Mesenchymal stem cell (in vitro differentiated cells and primary cell): Measurements from ENCODE around the gene C11orf68.

Source experiments
- DNase-seq: peaks from one replicate; pipeline ENCODE4 v3.0.0-alpha.2; 2013
- H2AFZ ChIP-seq: one replicate; pipeline ENCODE4 v1.6.1; 2013; ENCODE audit warnings: low read depth, mild to moderate bottlenecking, control low read depth, inconsistent platforms, low read length, moderate library complexity
- H2AK5ac ChIP-seq: 2 replicates; pipeline ENCODE4 v1.6.1; 2013; ENCODE audit warnings: low read length, moderate library complexity, mild to moderate bottlenecking, inconsistent platforms; ENCODE audit not compliant: severe bottlenecking
- H2BK120ac ChIP-seq: one replicate; pipeline ENCODE4 v1.6.1; 2013; ENCODE audit warnings: low read depth, mild to moderate bottlenecking, inconsistent platforms, low read length, moderate library complexity
- H2BK12ac ChIP-seq, 2 experiments: one replicate each; pipeline ENCODE4 v1.6.1; 2013; ENCODE audit warnings: inconsistent platforms in 2 of 2, low read length in 2 of 2, mild to moderate bottlenecking in 2 of 2, moderate library complexity in 2 of 2, control low read depth in 1 of 2
- H2BK15ac ChIP-seq: one replicate; pipeline ENCODE4 v1.6.1; 2013; ENCODE audit warnings: mild to moderate bottlenecking, low read depth, inconsistent platforms; ENCODE audit not compliant: poor library complexity, severe bottlenecking
- H2BK5ac ChIP-seq: 2 replicates; pipeline ENCODE4 v1.6.1; 2013; ENCODE audit warnings: low read depth, mild to moderate bottlenecking, low read length, control low read depth, inconsistent platforms; ENCODE audit not compliant: poor library complexity, severe bottlenecking
- H3K14ac ChIP-seq, 2 experiments: one replicate each; pipeline ENCODE4 v1.6.1; 2013; ENCODE audit warnings: inconsistent platforms in 2 of 2, low read length in 2 of 2, control low read depth in 1 of 2, mild to moderate bottlenecking in 1 of 2, moderate library complexity in 1 of 2
- H3K18ac ChIP-seq, 2 experiments: one replicate each; pipeline ENCODE4 v1.6.1; 2013; ENCODE audit warnings: inconsistent platforms in 2 of 2, low read length in 2 of 2, control low read depth in 1 of 2, low read depth in 1 of 2, mild to moderate bottlenecking in 1 of 2
- H3K23ac ChIP-seq, 2 experiments: one replicate each; pipeline ENCODE4 v1.6.1; 2013; ENCODE audit warnings: inconsistent platforms in 2 of 2, low read length in 2 of 2, mild to moderate bottlenecking in 2 of 2, moderate library complexity in 2 of 2, control low read depth in 1 of 2
- H3K27ac ChIP-seq: 2 replicates; pipeline ENCODE4 v1.5.1; 2013; ENCODE audit warnings: mild to moderate bottlenecking, moderate library complexity, low read length, control low read depth, inconsistent platforms; ENCODE audit not compliant: poor library complexity, severe bottlenecking
- H3K27me3 ChIP-seq, 2 experiments: 2 replicates each; pipeline versions ENCODE4 v1.6.1 to v1.7.0; 2013; ENCODE audit warnings: low read length in 2 of 2, mild to moderate bottlenecking in 2 of 2, moderate library complexity in 2 of 2, control low read depth in 1 of 2, inconsistent platforms in 1 of 2; ENCODE audit not compliant: control insufficient read depth in 1 of 2, insufficient read depth in 1 of 2
- H3K36me3 ChIP-seq, 2 experiments: 2 replicates each; pipeline versions ENCODE4 v1.6.1 to v1.7.0; 2013; ENCODE audit warnings: low read length in 2 of 2, control low read depth in 1 of 2, inconsistent platforms in 1 of 2, low read depth in 1 of 2, mild to moderate bottlenecking in 1 of 2; ENCODE audit not compliant: insufficient read depth in 2 of 2, control insufficient read depth in 1 of 2
- H3K4ac ChIP-seq, 2 experiments: one replicate each; pipeline ENCODE4 v1.6.1; 2013; ENCODE audit warnings: inconsistent platforms in 2 of 2, low read length in 2 of 2, mild to moderate bottlenecking in 2 of 2, moderate library complexity in 2 of 2, control low read depth in 1 of 2, low read depth in 1 of 2
- H3K4me1 ChIP-seq: 2 replicates; pipeline ENCODE4 v1.6.1; 2013; ENCODE audit warnings: low read depth, low read length, control low read depth; ENCODE audit not compliant: control insufficient read depth, insufficient read depth
- H3K4me2 ChIP-seq: 2 replicates; pipeline ENCODE4 v1.6.1; 2013; ENCODE audit warnings: low read length, mild to moderate bottlenecking, inconsistent platforms; ENCODE audit not compliant: poor library complexity, severe bottlenecking
- H3K4me3 ChIP-seq, 2 experiments: 2 replicates each; pipeline versions ENCODE4 v1.5.1 to v1.7.0; 2013; ENCODE audit warnings: low read length in 2 of 2, mild to moderate bottlenecking in 2 of 2, control low read depth in 1 of 2, low read depth in 1 of 2; ENCODE audit not compliant: insufficient read depth in 1 of 2
- H3K79me1 ChIP-seq: replicated peaks from 2 replicates; pipeline ENCODE4 v1.6.1; 2013; ENCODE audit warnings: mild to moderate bottlenecking, control low read depth, low read length, inconsistent platforms; ENCODE audit not compliant: poor library complexity, severe bottlenecking
- H3K9ac ChIP-seq: 2 replicates; pipeline ENCODE4 v1.7.0; 2013; ENCODE audit warnings: mild to moderate bottlenecking, low read length, moderate library complexity
- H3K9me3 ChIP-seq: 2 replicates; pipeline ENCODE4 v1.7.0; 2013; ENCODE audit warnings: mild to moderate bottlenecking, low read length; ENCODE audit not compliant: control insufficient read depth
- H4K8ac ChIP-seq: one replicate; pipeline ENCODE4 v1.6.1; 2013; ENCODE audit warnings: inconsistent platforms, mild to moderate bottlenecking, low read length, moderate library complexity
- H4K91ac ChIP-seq: one replicate; pipeline ENCODE4 v1.6.1; 2013; ENCODE audit warnings: mild to moderate bottlenecking, low read length, inconsistent platforms
- WGBS: methylation state at CpG from one replicate; pipeline ENCODE4 v1.1.7; 2013; ENCODE audit warnings: mixed read lengths; 5-methylcytosine and 5-hydroxymethylcytosine counted together

Gene C11orf68

DNA sequence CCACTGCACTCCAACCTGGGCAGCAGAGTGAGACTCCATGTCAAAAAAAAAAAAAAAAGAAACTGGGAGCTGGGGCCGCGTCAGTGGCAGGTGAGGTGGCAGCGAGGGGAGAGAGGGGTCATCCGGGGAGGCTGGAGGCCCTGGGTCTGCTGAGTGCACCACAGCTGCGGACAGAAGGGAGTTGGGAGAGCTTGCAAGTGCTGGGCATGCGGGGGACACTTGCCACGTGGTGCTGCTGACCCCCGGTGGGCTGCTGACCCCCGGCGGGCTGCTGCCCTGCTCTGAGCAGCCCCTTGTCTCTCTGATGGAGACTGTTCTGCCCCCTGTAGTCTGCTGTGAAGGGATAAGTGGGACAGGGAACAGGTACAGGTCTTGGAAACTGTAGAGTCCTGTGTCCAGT is 3.0 kb upstream of the C11orf68 start:
- Histone ChIP-seq H2BK15ac (no peak overlapping the region), H3K18ac (no peak overlapping the region), H3K27me3 (no peaks in the 10 kb centered on the region), H3K9ac (no peak overlapping the region), H2BK120ac (no peak overlapping the region), H3K79me1 (peaks cover 15% of the 10 kb centered on the region), H3K4me1 (peaks cover 26% of the 10 kb centered on the region), H2AK5ac (no peak overlapping the region), H2BK5ac (no peak overlapping the region), H3K14ac (no peak overlapping the region), H3K4me2 (no peak overlapping the region), H3K36me3 (peaks cover 50 to 57% of the 10 kb centered on the region in 2 experiments), H3K23ac (peak overlapping the region in 1 of 2 experiments; percentile 20), H4K8ac (no peak overlapping the region), H4K91ac (no peak overlapping the region), H3K4me3 (no peak overlapping the region), H2AFZ (no peak overlapping the region), H3K9me3 (no peaks in the 10 kb centered on the region), H2BK12ac (no peak overlapping the region), H3K27ac (no peak overlapping the region), H3K4ac (no peak overlapping the region)
- no peak for DNase-seq
- WGBS = 97% methylated on average over 10 of the region's 10 CpGs

DNA sequence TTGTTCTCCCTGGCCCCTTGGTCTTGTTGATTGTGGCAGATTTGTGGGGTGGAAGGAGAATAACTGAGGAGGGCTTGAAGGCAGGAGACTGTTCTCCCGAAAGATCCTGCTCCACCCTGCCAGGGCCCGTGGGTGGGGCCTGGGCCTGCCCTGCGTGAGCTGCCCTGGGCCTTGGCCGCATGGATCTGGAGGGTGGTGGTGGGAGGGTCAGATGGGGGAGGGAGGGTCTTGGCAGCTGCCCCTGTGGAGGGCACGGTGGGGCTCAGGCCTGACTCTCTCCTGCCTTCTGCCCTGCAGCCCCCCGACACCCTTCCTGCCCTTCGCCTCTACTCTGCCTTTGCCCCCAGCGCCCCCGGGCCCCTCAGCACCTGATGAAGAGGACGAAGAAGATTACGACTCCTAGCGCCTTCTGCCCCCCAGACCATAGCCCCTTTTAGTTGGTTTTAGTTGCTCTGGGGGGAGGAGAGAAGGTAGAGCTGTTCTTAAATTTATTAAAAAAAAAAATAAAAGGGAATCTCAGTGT is 2.2 kb upstream of the C11orf68 start:
- no peak overlapping the region for H3K4me2 ChIP-seq

DNA sequence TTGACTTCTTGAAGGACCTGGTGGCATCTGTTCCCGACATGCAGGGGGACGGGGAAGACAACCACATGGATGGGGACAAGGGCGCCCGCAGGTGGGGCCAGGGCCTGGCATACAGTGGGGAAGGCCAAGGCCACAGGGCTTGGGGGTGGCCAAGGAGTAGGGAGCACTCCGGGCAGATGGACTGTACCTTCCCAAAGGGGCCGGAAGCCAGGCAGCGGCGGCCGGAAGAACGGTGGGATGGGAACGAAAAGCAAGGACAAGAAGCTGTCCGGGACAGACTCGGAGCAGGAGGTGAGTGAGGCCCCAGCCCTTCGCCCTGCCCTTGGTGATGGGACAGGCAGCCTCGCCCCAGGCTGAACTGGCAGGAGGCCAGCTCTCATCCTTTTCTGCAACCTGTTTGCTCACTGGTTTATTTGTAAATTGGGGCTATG is 1.5 kb upstream of the C11orf68 start:
- Histone ChIP-seq H3K4me3 (peak overlapping the region; percentile 91 to 92), H2BK120ac (no peak overlapping the region), H4K8ac (no peak overlapping the region), H3K18ac (peak overlapping the region in 1 of 2 experiments; percentile 83), H3K4me2 (peak overlapping the region; percentile 96), H4K91ac (peak overlapping the region; percentile 7), H3K23ac (peak overlapping the region in 1 of 2 experiments; percentile 95), H2BK12ac (peak overlapping the region in 1 of 2 experiments; percentile 67), H3K36me3 (peaks cover 50 to 56% of the 10 kb centered on the region in 2 experiments), H2AK5ac (peak overlapping the region; percentile 28), H3K9me3 (no peaks in the 10 kb centered on the region), H3K9ac (peak overlapping the region; percentile 90), H3K27me3 (no peaks in the 10 kb centered on the region), H2BK5ac (no peak overlapping the region), H3K27ac (no peak overlapping the region), H3K4ac (peak overlapping the region; percentile 7 to 71), H3K79me1 (peaks cover 15% of the 10 kb centered on the region), H3K14ac (peak overlapping the region in 1 of 2 experiments; percentile 95), H2BK15ac (no peak overlapping the region), H3K4me1 (peaks cover 40% of the 10 kb centered on the region), H2AFZ (peak overlapping the region; percentile 29)
- 80% methylated on average over 15 of the region's 15 CpGs for WGBS
- no peak for DNase-seq

More for the DNA sequence above, 2.2 kb upstream of the C11orf68 start:
- H3K79me1 ChIP-seq = peaks cover 15% of the 10 kb centered on the region
- H3K9me3 ChIP-seq = no peaks in the 10 kb centered on the region
- H2AFZ ChIP-seq = no peak overlapping the region
- H4K91ac ChIP-seq = no peak overlapping the region
- no peaks in the 10 kb centered on the region for H3K27me3 ChIP-seq
- peak overlapping the region; percentile 90 for H3K9ac ChIP-seq
- no peak overlapping the region for H2BK120ac ChIP-seq
- no peak overlapping the region for H4K8ac ChIP-seq
- H3K4me3 ChIP-seq = peak overlapping the region in 1 of 2 experiments; percentile 92
- no peak for DNase-seq
- no peak overlapping the region for H3K27ac ChIP-seq
- H3K4ac ChIP-seq = no peak overlapping the region
- no peak overlapping the region for H3K18ac ChIP-seq
- no peak overlapping the region for H2BK12ac ChIP-seq
- H3K14ac ChIP-seq = no peak overlapping the region
- peaks cover 34% of the 10 kb centered on the region for H3K4me1 ChIP-seq
- WGBS = 85% methylated on average over 4 of the region's 12 CpGs
- H3K23ac ChIP-seq = peak overlapping the region in 1 of 2 experiments; percentile 95
- H2AK5ac ChIP-seq = peak overlapping the region; percentile 35
- H3K36me3 ChIP-seq = peaks cover 50 to 60% of the 10 kb centered on the region in 2 experiments
- H2BK15ac ChIP-seq = peak overlapping the region; percentile 16
- no peak overlapping the region for H2BK5ac ChIP-seq

DNA sequence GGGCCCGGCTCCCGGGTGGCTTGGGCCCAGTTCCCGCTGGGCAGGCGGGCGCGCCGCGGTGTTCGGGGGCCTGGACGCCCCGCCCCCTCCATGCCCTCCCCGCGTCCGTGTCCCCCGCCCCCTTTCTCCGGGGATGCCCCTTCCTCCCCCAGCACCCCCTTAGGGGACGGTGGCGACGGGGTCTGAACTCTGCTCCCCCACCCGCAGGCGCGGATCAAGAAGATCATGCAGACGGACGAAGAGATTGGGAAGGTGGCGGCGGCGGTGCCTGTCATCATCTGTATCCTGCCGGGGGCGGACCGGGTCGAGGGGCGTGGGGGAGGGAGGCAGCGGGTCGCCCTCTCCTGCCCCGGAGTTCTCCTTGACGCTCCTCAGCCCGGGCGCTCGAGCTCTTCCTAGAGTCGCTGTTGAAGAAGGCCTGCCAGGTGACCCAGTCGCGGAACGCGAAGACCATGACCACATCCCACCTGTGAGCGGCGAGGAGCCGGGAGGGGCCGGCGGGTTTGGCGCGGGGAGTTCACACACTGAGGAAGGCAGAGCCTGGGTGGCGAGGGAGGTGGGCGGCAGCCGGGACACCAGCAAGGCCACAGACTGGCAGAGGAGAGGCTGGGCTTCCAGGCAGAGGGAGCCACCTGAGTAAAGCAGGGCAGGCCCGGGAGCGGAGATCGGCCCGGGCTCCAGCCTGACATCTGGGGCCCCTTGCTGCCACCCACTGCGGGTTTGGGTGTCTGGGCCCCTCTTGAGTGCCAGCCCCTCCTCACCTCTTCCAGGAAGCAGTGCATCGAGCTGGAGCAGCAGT is 910 bp upstream of the C11orf68 start:
- Histone ChIP-seq H2BK120ac (no peak overlapping the region), H2AFZ (peak overlapping the region; percentile 55), H3K4me3 (peak overlapping the region; percentile 91 to 92), H3K4me2 (peak overlapping the region; percentile 96), H3K4ac (peak overlapping the region in 1 of 2 experiments; percentile 87), H3K79me1 (peaks cover 15% of the 10 kb centered on the region), H3K27ac (no peak overlapping the region), H3K18ac (peak overlapping the region; percentile 88 to 90), H3K23ac (peak overlapping the region in 1 of 2 experiments; percentile 95), H4K91ac (peak overlapping the region; percentile 58), H3K14ac (peak overlapping the region in 1 of 2 experiments; percentile 95), H2BK5ac (peak overlapping the region; percentile 88), H3K9me3 (no peaks in the 10 kb centered on the region), H2AK5ac (peak overlapping the region; percentile 28), H4K8ac (peak overlapping the region; percentile 91), H3K27me3 (no peaks in the 10 kb centered on the region), H3K9ac (peak overlapping the region; percentile 90), H3K4me1 (peaks cover 46% of the 10 kb centered on the region), H2BK15ac (peak overlapping the region; percentile 91), H2BK12ac (peak overlapping the region in 1 of 2 experiments; percentile 68), H3K36me3 (peaks cover 46 to 50% of the 10 kb centered on the region in 2 experiments)
- 2% methylated on average over 48 of the region's 60 CpGs for WGBS
- no peak for DNase-seq
